Activated CD4-positive, alpha-beta memory T cell treated with anti-CD3 and anti-CD28 coated beads, Interleukin-2, amount 10 ng/mL, durations not matched to agents 7 days and 5 days (primary cell): ENCODE results near the gene NADSYN1. TPM values are rescaled to one million over a fixed set of nuclear protein-coding genes. Genes with fewer than 3 reads are reported as not detected.

ENCODE experiments used
- CTCF ChIA-PET: fragments of 350-600 bp; sonication (Branson Sonifier 250); formaldehyde crosslinking; loops from one replicate; lab custom pipeline; 2021; ENCODE audit warnings: antibody characterized with exemption, inconsistent platforms; lab: Charles Lee
- POLR2A ChIA-PET: fragments of 350-600 bp; sonication (Branson Sonifier 250); formaldehyde crosslinking; loops from one replicate; lab custom pipeline; 2021; ENCODE audit warnings: antibody characterized with exemption; lab: Charles Lee
- DNase-seq: peaks from one replicate; pipeline ENCODE4 v3.0.0-alpha.2; 2020
- H3K27ac Mint-ChIP-seq: one replicate; pipeline ENCODE4 v1.8.0; 2021; ENCODE audit warnings: mild to moderate bottlenecking, mixed read lengths
- H3K27me3 Mint-ChIP-seq: one replicate; pipeline ENCODE4 v1.8.0; 2021; ENCODE audit warnings: mixed read lengths
- H3K36me3 Mint-ChIP-seq: one replicate; pipeline ENCODE4 v1.8.0; 2021; ENCODE audit warnings: low read depth, mixed read lengths
- H3K4me1 Mint-ChIP-seq: one replicate; pipeline ENCODE4 v1.8.0; 2021; ENCODE audit warnings: mixed read lengths
- H3K4me3 Mint-ChIP-seq: one replicate; pipeline ENCODE4 v1.8.0; 2021; ENCODE audit warnings: mild to moderate bottlenecking, mixed read lengths
- H3K9me3 Mint-ChIP-seq: one replicate; pipeline ENCODE4 v1.8.0; 2021; ENCODE audit warnings: mixed read lengths
- total RNA-seq, 2 experiments: library from RNA; stranded (reverse); gene quantifications; one replicate each; pipeline ENCODE4 v1.2.3, GENCODE V29; 2021

NADSYN1 gene
- total RNA-seq, 2 experiments from 2014 or later = 141 to 142 TPM

DNA sequence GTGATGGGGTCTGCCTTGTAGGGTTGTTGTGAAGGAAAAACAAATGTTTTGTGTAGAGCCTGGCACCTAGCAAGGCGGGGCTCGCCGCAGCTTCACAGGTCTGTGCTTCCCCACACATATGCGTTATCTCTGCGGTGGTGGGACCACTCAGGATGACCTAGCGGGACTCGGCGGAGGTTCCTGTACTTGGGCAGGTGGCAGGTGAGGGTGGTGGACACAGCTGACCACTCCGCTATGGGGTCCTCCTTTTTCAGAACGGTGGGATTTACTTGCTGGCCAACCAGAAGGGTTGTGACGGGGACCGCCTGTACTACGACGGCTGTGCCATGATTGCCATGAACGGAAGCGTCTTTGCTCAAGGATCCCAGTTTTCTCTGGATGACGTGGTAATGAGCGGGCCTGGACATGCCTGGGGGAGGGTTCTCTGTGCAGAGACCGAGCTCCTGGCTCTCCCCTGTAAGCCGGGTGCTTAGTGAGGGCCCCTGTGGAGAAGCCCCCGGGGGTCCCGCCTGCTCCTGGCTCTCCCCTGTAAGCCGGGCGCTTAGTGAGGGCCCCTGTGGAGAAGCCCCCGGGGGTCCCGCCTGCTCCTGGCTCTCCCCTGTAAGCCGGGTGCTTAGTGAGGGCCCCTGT lies 21.3 kb downstream of the NADSYN1 start:
- Mint-ChIP-seq H3K27ac (no peak overlapping the region), H3K27me3 (no peaks in the 10 kb centered on the region)
- CTCF ChIA-PET = no interaction called here

DNA sequence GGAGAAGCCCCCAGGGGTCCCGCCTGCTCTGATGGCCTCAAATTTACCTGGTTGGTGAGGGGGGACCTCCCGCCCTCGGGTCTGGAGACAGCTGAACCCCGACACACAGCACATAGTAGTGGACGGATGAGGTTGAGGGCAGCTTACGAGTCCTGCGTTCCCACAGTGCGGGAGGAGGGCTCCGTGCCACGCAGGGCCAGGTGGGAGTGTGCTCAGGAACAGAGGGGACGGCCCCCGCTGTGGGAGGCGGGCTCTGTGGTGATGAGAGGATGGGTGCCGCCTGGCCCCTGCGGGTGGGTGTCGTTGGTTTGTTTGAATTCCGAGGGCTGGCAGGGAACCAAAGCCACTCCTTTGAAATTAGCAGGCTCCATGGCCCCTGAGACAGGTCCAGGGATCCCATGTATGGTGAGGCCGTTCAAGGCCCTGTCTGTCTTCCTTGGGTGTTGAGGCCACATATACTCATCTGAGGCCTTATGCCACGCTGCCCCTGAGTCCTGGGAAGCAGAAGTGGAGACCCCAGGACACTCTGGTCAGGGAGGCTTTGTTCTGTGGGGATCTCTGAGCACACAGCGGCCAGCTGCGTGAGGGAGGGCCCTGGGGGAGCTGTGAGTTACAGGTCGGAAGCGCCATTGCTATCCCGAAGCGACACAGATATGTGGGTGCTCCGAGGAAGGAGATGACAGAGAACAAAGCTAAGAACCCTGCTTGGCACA lies 21.9 kb downstream of the NADSYN1 start:
- Mint-ChIP-seq H3K4me1 (no peaks in the 10 kb centered on the region), H3K27me3 (no peaks in the 10 kb centered on the region), H3K9me3 (no peaks in the 10 kb centered on the region), H3K4me3 (no peak overlapping the region), H3K27ac (no peak overlapping the region), H3K36me3 (peaks cover 53% of the 10 kb centered on the region)
- ChIA-PET POLR2A (no interaction called here), CTCF (no interaction called here)
- DNase-seq = no peak

More for the DNA sequence above, 21.3 kb downstream of the NADSYN1 start:
- DNase-seq = no peak
- Mint-ChIP-seq H3K36me3 (peaks cover 46% of the 10 kb centered on the region), H3K4me3 (no peak overlapping the region), H3K9me3 (no peaks in the 10 kb centered on the region), H3K4me1 (no peaks in the 10 kb centered on the region)
- POLR2A ChIA-PET = no interaction called here

DNA sequence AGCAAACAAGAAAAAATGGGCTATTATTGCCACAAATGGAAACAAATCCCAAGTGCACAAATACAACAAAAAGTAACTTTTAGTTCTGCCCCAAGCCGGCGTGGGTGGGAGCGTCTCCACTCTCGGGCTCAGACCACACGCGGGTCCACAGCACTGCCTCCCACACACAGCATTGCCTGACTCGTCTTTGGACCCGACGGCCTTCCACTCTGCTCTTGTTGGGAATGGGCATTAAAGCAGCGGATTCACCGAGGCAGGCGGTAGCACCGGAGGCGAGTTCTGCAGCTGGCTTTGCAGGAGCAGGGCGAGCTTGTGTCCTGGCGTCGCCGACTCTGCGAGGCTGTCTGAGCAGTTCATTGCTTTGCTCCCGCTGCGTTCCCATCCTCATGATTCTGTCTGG lies 23.0 kb downstream of the NADSYN1 start:
- DNase-seq = no peak
- H3K4me1 Mint-ChIP-seq = no peaks in the 10 kb centered on the region
- no peak overlapping the region for H3K27ac Mint-ChIP-seq
- H3K27me3 Mint-ChIP-seq = no peaks in the 10 kb centered on the region
- H3K4me3 Mint-ChIP-seq = no peak overlapping the region
- ChIA-PET CTCF (no interaction called here), POLR2A (no interaction called here)
- peaks cover 59% of the 10 kb centered on the region for H3K36me3 Mint-ChIP-seq
- no peaks in the 10 kb centered on the region for H3K9me3 Mint-ChIP-seq

DNA sequence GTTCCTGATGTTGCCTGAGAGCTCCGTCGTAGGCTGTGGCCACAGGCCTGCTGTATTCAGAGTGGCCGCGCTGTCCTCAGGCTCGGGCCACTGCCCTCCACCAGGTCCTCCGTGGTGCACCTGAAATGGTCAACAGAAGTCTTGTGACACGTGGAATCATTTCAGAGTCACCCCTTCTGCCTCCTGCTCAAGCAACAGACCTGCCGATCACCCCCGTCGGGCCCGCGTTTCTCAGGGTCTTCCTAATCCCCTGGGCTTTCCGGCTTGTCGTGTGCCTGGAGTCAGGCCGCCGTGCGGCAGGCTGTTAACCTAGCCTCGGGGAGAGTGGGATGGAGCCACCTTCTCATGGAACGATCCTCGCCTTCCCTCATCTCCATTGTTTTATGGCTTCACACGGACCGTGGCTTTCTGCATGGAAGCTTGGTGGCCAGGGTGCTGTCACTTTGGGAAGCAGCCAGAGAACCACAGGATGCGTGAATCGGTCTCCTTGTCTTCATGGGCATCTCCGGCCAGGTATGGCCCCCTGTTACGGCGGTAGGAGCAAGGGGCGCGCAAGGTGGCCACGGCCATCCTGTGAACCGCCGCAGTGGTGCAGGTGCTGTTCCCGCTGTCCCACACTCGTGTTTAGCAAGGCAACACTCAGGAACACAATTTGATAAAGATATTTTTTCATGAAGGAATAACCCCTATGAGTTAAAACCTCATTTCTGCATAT lies 24.1 kb downstream of the NADSYN1 start:
- ChIA-PET POLR2A (no interaction called here), CTCF (no interaction called here)
- Mint-ChIP-seq H3K36me3 (peaks cover 64% of the 10 kb centered on the region), H3K27me3 (no peaks in the 10 kb centered on the region), H3K27ac (no peak overlapping the region), H3K9me3 (no peaks in the 10 kb centered on the region), H3K4me3 (no peak overlapping the region), H3K4me1 (no peaks in the 10 kb centered on the region)
- no peak for DNase-seq

DNA sequence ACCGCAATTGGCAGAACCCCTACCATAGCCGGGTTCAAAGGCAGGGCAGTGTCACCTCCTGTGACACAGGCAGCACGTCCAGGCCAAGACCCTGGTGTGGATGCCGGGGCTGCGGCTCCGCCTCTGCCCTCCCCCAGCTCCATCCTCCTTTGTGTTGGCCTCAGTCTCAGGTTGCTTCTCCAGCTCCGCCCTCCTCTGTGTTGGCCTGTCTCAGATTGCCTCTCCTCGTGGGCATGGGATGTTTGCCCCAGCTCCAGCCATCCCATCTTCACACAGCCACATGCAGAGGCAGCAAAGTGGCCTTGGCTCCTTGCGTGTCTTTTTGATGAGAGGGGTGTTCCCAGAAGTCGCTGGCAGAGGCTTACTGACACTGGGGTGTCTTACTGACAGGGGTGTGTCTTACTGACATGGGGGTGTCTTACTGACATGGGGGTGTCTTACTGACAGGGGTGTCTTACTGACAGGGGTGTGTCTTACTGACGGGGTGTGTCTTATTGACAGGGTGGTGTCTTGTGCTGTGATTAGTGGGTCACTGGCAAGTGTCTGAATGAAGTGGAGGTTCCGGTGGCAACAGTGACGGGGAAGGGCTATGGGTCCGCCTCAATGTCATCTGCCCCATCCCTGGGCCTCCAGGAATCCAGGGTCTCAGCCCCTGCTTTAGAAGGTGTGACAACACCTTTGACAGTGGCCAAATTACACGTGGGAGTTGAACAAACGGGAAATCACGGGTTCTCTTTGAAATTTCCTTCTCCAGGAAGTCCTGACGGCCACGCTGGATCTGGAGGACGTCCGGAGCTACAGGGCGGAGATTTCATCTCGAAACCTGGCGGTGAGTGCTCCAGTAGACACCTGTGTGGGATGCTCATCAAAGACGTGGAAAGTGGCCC lies 24.9 kb downstream of the NADSYN1 start:
- no peaks in the 10 kb centered on the region for H3K27me3 Mint-ChIP-seq
- CTCF ChIA-PET = no interaction called here
- POLR2A ChIA-PET = no interaction called here
- no peaks in the 10 kb centered on the region for H3K9me3 Mint-ChIP-seq
- no peaks in the 10 kb centered on the region for H3K4me1 Mint-ChIP-seq
- H3K36me3 Mint-ChIP-seq = peaks cover 66% of the 10 kb centered on the region
- H3K27ac Mint-ChIP-seq = no peak overlapping the region
- no peak overlapping the region for H3K4me3 Mint-ChIP-seq
- DNase-seq = no peak

DNA sequence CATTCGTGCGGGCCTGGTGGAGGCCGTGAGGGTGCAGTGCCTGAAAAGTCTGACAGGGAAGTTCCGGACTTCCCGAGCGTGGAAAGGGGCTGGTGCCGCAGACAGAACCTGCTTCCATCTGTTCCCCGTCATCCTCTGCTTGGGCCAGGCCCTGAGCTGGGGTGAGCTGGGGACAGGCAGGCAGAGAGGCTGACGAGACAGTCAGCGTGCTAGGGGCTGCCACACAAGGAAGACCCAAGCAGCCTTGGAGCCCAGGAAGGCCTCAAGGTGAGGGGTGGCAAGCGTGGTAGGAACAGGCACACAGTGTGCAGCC lies 25.5 kb downstream of the NADSYN1 start:
- Mint-ChIP-seq H3K36me3 (peaks cover 70% of the 10 kb centered on the region), H3K9me3 (no peaks in the 10 kb centered on the region), H3K4me3 (no peak overlapping the region), H3K27me3 (no peaks in the 10 kb centered on the region), H3K4me1 (no peaks in the 10 kb centered on the region), H3K27ac (no peak overlapping the region)
- ChIA-PET POLR2A (no interaction called here), CTCF (no interaction called here)
- no peak for DNase-seq

DNA sequence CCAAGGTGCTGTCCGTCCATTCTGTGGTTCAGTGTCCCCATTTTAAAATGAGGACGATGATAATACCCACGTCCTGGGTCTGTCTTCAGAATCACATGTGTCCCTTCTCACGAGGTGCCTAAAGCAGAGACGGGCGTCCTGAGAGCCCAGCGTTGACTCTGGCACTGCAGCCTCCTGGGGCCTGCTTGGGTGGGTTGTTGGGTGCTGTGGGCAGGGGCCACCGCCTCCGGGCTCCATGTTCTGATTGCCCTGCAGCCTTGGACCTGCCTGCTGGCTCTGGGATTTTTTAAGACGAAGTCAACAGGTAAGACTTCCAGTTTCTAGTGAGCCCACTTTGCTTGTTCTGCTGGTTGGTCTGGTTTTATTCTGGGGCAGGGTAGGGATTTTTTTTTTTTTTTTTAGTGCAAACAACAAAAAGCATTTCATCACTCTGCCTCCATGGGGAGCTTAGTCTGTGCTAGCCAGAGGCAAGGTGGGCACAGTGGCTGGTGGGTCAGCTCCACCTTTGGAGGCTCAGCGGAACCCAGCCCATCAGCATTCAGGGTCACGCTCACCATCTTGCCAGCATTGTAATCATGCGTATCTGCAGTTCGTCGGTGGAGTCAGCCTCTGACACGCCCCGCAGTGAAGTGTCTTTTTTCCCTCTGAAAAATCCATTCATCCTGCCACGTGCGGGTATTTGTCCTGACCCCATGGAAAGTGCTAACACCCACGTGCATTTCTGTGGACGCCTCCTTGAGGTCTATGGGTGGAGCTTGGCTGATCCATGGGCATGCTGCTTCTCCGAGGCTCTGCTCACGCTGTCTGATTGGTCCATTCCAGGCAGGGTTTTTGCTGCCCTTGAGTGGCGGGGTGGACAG lies 28.3 kb downstream of the NADSYN1 start:
- Mint-ChIP-seq H3K9me3 (no peaks in the 10 kb centered on the region), H3K4me3 (no peak overlapping the region), H3K4me1 (no peaks in the 10 kb centered on the region), H3K36me3 (peaks cover 79% of the 10 kb centered on the region), H3K27me3 (no peaks in the 10 kb centered on the region), H3K27ac (no peak overlapping the region)
- ChIA-PET CTCF (no interaction called here), POLR2A (no interaction called here)
- no peak for DNase-seq

DNA sequence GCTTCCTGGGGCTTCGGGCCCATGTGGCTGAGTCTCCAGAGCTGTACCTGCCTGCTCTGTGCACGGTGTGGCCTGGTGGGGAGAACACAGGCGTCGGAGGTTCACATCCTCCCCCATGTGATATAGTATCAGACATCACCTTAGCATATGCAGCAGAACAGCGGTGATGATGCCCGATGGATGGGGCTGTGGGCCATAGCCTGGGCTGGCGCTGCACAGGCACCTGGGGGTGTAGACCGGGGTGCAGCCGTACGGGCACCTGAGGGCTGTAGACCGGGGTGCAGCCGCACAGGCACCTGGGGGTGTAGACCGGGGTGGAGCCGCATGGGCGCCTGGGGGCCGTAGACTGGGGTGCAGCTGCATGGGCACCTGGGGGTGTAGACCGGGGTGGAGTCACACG lies 29.2 kb downstream of the NADSYN1 start:
- Mint-ChIP-seq H3K9me3 (no peaks in the 10 kb centered on the region), H3K36me3 (peaks cover 80% of the 10 kb centered on the region), H3K4me1 (no peaks in the 10 kb centered on the region), H3K27ac (no peak overlapping the region), H3K4me3 (no peak overlapping the region), H3K27me3 (no peaks in the 10 kb centered on the region)
- ChIA-PET POLR2A (no interaction called here), CTCF (no interaction called here)
- no peak for DNase-seq

DNA sequence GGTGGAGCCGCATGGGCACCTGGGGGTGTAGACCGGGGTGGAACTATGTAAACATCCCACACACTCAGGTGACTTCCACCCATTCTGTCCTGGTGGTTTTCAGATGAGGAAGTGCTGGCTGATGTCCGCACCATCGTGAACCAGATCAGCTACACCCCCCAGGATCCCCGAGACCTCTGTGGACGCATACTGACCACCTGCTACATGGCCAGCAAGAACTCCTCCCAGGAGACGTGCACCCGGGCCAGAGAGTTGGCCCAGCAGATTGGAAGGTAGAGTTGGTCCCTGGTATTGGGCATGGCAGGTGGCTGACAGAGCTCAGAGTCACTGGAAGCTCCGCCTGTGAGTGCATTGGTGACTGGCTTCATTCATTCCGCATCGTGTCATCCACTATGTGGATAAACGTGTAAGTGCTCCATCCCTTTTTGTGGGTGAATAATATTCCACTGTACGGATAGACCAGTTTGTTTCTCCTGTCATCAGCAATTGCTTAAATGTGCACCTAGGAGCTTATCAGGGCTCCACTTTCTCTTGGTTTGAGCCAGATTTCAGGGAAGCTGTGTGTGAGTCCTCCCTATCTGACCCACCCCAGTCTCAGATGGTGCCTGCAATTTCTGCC lies 29.9 kb downstream of the NADSYN1 start:
- peaks cover 77% of the 10 kb centered on the region for H3K36me3 Mint-ChIP-seq
- ChIA-PET CTCF (no interaction called here), POLR2A (no interaction called here)
- peaks cover under 1% of the 10 kb centered on the region for H3K4me1 Mint-ChIP-seq
- DNase-seq = no peak
- no peak overlapping the region for H3K27ac Mint-ChIP-seq
- H3K27me3 Mint-ChIP-seq = no peaks in the 10 kb centered on the region
- no peak overlapping the region for H3K4me3 Mint-ChIP-seq
- H3K9me3 Mint-ChIP-seq = no peaks in the 10 kb centered on the region

DNA sequence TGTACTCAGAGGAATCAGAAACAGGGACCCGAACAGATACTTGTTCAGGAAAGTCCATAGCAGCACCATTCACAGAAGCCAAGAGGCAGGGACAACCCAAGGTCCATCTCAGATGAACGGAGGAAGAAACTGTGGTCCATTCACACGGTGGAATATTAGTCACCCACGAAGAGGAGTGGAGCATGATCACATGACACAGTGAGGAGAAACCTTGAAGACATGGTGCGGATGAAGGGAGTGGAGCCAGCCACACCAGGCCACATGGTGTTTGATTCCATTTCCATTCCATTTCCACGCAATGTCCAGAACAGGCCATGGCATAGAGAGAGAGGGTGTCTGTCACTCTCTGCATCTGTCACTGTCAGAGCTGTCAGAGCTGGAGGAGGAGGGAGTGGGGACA lies 30.7 kb downstream of the NADSYN1 start:
- peaks cover 9% of the 10 kb centered on the region for H3K4me1 Mint-ChIP-seq
- H3K27ac Mint-ChIP-seq = no peak overlapping the region
- H3K4me3 Mint-ChIP-seq = no peak overlapping the region
- no peak for DNase-seq
- no peaks in the 10 kb centered on the region for H3K27me3 Mint-ChIP-seq
- peaks cover 74% of the 10 kb centered on the region for H3K36me3 Mint-ChIP-seq
- POLR2A ChIA-PET = no interaction called here
- no peaks in the 10 kb centered on the region for H3K9me3 Mint-ChIP-seq
- CTCF ChIA-PET = no interaction called here

DNA sequence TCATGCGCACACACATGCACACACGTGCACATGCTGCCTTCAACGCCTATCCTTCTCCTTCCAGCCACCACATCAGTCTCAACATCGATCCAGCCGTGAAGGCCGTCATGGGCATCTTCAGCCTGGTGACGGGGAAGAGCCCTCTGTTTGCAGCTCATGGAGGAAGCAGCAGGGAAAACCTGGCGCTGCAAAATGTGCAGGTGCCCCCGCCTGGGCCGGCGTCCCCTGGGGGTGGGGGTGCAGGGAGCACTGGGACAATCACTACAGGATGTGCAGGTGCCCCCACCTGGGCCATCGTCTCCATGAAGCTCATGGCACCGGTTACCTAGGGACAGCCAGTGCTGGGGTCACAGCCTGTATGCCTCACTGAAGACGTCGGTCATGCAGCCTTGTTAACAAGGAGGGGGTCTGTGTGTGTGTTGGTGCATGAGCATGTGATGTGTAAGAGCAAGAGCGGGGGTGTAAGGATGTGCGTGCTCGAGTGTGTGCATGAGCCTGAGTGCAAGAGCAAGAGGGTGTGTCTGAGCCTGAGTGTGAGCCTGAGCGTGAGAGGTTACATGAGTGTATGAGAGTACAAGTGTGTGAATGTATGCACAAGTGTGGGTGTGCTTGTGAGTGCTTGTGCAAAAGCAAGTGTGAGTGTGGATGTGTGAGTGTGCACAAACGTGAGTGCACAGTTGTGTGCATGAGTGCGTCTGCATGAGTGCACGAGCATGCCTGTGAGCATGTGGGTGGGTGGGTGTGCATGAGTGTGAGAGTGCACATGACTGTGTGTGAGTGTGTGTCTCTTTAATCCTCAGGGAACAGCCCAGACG lies 31.5 kb downstream of the NADSYN1 start:
- Mint-ChIP-seq H3K4me3 (no peak overlapping the region), H3K27ac (no peak overlapping the region), H3K4me1 (peaks cover 16% of the 10 kb centered on the region), H3K9me3 (no peaks in the 10 kb centered on the region), H3K27me3 (no peaks in the 10 kb centered on the region), H3K36me3 (peaks cover 77% of the 10 kb centered on the region)
- no peak for DNase-seq
- POLR2A ChIA-PET = no interaction called here
- CTCF ChIA-PET = no interaction called here

- POLR2A ChIA-PET = no interaction called here
- H3K27ac Mint-ChIP-seq = no peak overlapping the region
- CTCF ChIA-PET = no interaction called here
- H3K36me3 Mint-ChIP-seq = peaks cover 75% of the 10 kb centered on the region
- no peaks in the 10 kb centered on the region for H3K27me3 Mint-ChIP-seq
- no peak overlapping the region for H3K4me3 Mint-ChIP-seq
- peaks cover 20% of the 10 kb centered on the region for H3K4me1 Mint-ChIP-seq
- DNase-seq = no peak
- H3K9me3 Mint-ChIP-seq = no peaks in the 10 kb centered on the region
Measured at GRCh38 chr11:71485063-71485399, 32.0 kb downstream of the NADSYN1 start.
